Smooth muscle cell (in vitro differentiated cells): ENCODE results near the gene TTLL3. TPM values are rescaled to one million over a fixed set of nuclear protein-coding genes. Genes with fewer than 3 reads are reported as not detected.
A peak's percentile ranks its signal among the peaks of the same experiment; 100 is the strongest.

Source experiments
- DNase-seq: peaks from one replicate; lab custom pipeline; 2025; ENCODE audit not compliant: unreplicated experiment; lab: John Stamatoyannopoulos, UW
- H2AFZ ChIP-seq: fragments of 200-600 bp; sonication (generic); 2 replicates; pipeline ENCODE4 v1.6.0; 2016; ENCODE audit warnings: antibody characterized with exemption, low read depth, mild to moderate bottlenecking
- H3F3A ChIP-seq: fragments of 200-600 bp; sonication (generic); 2 replicates; pipeline ENCODE4 v1.6.0; 2017; ENCODE audit warnings: antibody characterized with exemption, low read depth
- H3K27ac ChIP-seq: fragments of 200-600 bp; sonication (generic); 2 replicates; pipeline ENCODE4 v1.5.1; 2016; ENCODE audit warnings: low read depth, mild to moderate bottlenecking
- H3K27me3 ChIP-seq: fragments of 200-600 bp; sonication (generic); 2 replicates; pipeline ENCODE4 v1.6.1; 2016; ENCODE audit warnings: low read depth, mild to moderate bottlenecking
- H3K36me3 ChIP-seq: fragments of 200-600 bp; sonication (generic); 2 replicates; pipeline ENCODE4 v1.5.1; 2016; ENCODE audit warnings: low read depth
- H3K4me1 ChIP-seq: fragments of 200-600 bp; sonication (generic); 2 replicates; pipeline ENCODE4 v1.5.1; 2016; ENCODE audit warnings: low read depth
- H3K4me2 ChIP-seq: fragments of 200-600 bp; sonication (generic); 2 replicates; pipeline ENCODE4 v1.6.0; 2016; ENCODE audit warnings: mild to moderate bottlenecking
- H3K4me3 ChIP-seq: fragments of 200-600 bp; sonication (generic); 2 replicates; pipeline ENCODE4 v1.5.1; 2016; ENCODE audit warnings: mild to moderate bottlenecking
- H3K79me2 ChIP-seq: fragments of 200-600 bp; sonication (generic); 2 replicates; pipeline ENCODE4 v1.6.0; 2016; ENCODE audit warnings: low read depth, mild to moderate bottlenecking
- H3K9ac ChIP-seq: fragments of 200-600 bp; sonication (generic); 2 replicates; pipeline ENCODE4 v1.6.0; 2016; ENCODE audit warnings: low read depth
- H3K9me3 ChIP-seq: fragments of 200-600 bp; sonication (generic); replicated peaks from 2 replicates; pipeline ENCODE4 v1.5.1; 2016; ENCODE audit warnings: low read depth
- H4K20me1 ChIP-seq: fragments of 200-600 bp; sonication (generic); 2 replicates; pipeline ENCODE4 v1.6.0; 2016; ENCODE audit warnings: low read depth
- WGBS: methylation state at CpG from one replicate; pipeline ENCODE4 v1.1.7; 2016; ENCODE audit warnings: low lambda C conversion rate; 5-methylcytosine and 5-hydroxymethylcytosine counted together
- polyA plus RNA-seq: library from polyadenylated mRNA; unstranded; fragments of >200 nt; fragmentation: Nextera tagmentation; extraction: Ambion mirVana; gene quantifications from 2 replicates; pipeline ENCODE4 v1.2.1, GENCODE V29; 2016
- total RNA-seq: library from RNA; depleted of rRNA; stranded (reverse); fragments of >200 nt; gene quantifications from 2 replicates; pipeline ENCODE4 v1.2.3, GENCODE V29; 2014
- TF ChIP-seq, protein P1 (sequence below): fragments of 200-600 bp; sonication (generic); IDR thresholded peaks from 2 replicates; pipeline ENCODE4 v1.5.1; 2017; ENCODE audit warnings: borderline replicate concordance, mild to moderate bottlenecking, antibody characterized with exemption; ENCODE audit not compliant: insufficient read depth, poor library complexity, severe bottlenecking

The TTLL3 gene
- total and polyA plus RNA-seq, 2 experiments from 2014 or later, result 16.4 to 25.6 TPM

DNA sequence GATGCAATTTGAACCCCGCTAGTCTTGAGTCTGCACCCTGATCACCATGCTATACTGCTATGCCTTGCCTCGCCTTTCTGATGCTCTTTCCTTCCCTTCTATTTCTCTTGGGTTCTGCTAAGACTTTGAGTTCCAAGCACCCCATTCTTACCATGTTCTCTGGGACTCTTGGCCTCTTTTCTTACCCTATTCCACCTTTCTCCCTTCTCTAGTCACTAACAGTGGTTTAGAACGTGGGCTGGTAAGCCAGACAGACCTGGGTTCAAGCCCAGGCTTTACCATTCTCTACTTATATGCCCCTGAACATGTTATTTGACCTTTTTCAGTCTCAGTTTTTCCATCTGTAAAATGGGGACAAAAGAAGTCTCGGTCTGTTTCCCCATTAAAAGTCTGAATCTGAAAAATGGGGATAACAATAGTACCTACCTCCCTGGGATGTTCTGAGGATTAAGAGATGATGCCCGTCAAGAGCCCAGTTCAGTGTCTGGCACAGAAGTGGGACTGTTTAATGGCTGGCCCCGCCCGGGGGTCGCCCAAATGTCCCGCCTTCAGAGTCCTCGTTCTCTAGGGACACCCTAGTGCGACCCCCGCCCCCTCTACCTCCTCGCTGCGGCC, 18.2 kb upstream of the TTLL3 start:
- peak overlapping the region; percentile 96 for H3K27ac ChIP-seq
- peak overlapping the region; percentile 86 for H3K4me3 ChIP-seq
- DNase-seq, result no peak
- 22% methylated on average over 13 of the region's 14 CpGs for WGBS
- peaks cover 46% of the 10 kb centered on the region for H3K79me2 ChIP-seq
- peak overlapping the region; percentile 97 for H3K9ac ChIP-seq
- peaks cover 3% of the 10 kb centered on the region for H3K36me3 ChIP-seq
- H3K4me1 ChIP-seq, result peaks cover 10% of the 10 kb centered on the region
- peak overlapping the region; percentile 95 for H3K4me2 ChIP-seq
- H2AFZ ChIP-seq, result no peak overlapping the region
- H4K20me1 ChIP-seq, result peaks cover 21% of the 10 kb centered on the region
- TF ChIP-seq, protein P1, sequence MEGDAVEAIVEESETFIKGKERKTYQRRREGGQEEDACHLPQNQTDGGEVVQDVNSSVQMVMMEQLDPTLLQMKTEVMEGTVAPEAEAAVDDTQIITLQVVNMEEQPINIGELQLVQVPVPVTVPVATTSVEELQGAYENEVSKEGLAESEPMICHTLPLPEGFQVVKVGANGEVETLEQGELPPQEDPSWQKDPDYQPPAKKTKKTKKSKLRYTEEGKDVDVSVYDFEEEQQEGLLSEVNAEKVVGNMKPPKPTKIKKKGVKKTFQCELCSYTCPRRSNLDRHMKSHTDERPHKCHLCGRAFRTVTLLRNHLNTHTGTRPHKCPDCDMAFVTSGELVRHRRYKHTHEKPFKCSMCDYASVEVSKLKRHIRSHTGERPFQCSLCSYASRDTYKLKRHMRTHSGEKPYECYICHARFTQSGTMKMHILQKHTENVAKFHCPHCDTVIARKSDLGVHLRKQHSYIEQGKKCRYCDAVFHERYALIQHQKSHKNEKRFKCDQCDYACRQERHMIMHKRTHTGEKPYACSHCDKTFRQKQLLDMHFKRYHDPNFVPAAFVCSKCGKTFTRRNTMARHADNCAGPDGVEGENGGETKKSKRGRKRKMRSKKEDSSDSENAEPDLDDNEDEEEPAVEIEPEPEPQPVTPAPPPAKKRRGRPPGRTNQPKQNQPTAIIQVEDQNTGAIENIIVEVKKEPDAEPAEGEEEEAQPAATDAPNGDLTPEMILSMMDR, result no peak
- H3F3A ChIP-seq, result peaks cover 7% of the 10 kb centered on the region
- H3K27me3 ChIP-seq, result no peaks in the 10 kb centered on the region
- H3K9me3 ChIP-seq, result no peaks in the 10 kb centered on the region

DNA sequence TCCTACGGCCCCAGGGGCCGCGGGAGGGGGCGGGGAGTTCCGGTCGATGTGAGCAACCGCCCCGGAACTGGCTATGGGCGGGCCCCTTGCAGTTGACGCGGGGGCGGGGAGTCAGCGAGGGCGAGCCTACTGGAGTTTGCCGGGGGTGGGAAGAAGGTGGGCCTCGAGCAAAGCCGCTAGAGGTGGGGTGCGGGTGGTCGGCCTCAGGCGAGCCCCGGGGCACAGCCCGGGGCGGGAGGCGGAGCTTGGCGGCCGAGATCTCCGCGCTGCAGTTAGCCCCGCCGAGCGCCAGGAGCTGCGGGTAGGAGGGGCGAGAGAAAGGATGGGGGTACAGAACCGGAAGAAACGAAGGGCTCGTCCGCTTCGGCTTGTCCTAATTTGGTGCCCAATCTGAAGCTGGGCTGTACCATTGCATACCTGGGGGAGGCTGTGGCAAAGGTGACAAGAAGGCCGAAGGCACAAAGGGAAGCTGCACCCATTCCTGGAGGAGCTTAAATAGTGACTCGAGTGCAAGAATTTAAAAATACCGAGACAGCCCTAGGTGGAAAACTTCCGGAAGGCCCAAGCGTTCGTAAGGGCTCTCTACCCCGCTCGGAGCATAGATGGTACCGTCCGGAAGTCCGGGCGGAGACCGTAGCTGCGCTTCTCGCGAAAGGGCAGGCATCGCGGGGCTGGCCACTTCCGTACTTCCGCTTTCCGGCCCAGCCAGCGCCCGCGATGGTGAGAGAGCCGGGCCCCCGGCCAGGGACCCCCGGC, 17.5 kb upstream of the TTLL3 start, which contains the start of the genes ARPC4 and TADA3:
TSS of gene ARPC4 (plus strand) at position 678 of the 756 bp plus-strand sequence. CDS start at position 718, 40 bp downstream.
TSS of gene TADA3 (minus strand) at position 69 of the 756 bp plus-strand sequence. CDS start 1,007 bp downstream, outside the sequence.
- Histone ChIP-seq H3K9ac (peak within 1 kb of the TSS; percentile 97), H3F3A (peaks cover 7% of the 10 kb centered on the region), H3K27me3 (no peaks in the 10 kb centered on the region), H4K20me1 (peaks cover 28% of the 10 kb centered on the region), H3K27ac (peak within 1 kb of the TSS; percentile 96), H3K4me2 (peak within 1 kb of the TSS; percentile 95), H3K36me3 (peaks cover 5% of the 10 kb centered on the region), H3K4me1 (peaks cover 10% of the 10 kb centered on the region), H3K9me3 (no peaks in the 10 kb centered on the region), H2AFZ (no peak within 1 kb of the TSS), H3K4me3 (peak within 1 kb of the TSS; percentile 86), H3K79me2 (peaks cover 53% of the 10 kb centered on the region)
- DNase-seq, result peak; percentile 91
- WGBS, result under 1% methylated on average over 63 of the region's 65 CpGs
- TF ChIP-seq, protein P1, result no peak

DNA sequence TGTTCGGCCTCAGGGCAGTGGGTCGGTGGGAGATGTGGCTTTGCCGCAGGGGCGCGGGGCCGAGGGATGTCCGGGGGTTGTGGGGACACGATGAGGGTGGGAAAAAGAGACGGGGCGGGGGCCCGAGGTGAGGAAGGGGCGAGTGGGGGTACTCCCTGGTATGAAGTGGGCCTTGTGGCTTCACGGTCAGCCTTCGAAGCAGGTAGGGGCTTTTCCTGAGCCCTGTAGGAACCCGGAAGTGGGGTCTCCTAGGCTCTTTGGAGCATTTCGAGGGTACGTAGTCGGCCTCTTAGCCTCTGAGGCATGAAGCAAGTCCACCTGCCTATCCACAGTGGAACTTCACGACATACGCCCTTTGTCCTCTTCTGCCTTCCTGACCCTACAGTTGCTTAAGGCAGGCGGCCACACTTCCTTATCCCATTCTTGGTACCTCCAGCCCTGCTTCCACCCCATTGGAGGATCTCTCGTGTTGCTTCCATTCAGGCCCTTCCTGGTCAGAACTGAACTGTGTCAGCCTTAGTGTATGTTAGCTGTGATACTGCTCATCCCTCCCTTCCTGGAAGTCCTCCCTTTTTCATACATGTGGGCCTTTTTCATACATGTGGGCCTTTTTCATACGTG, 16.8 kb upstream of the TTLL3 start:
- TF ChIP-seq, protein P1, result no peak
- Histone ChIP-seq H3K4me2 (peak overlapping the region; percentile 95), H3K79me2 (peaks cover 60% of the 10 kb centered on the region), H3K9me3 (no peaks in the 10 kb centered on the region), H3K27me3 (no peaks in the 10 kb centered on the region), H3K4me3 (peak overlapping the region; percentile 86), H3K27ac (peak overlapping the region; percentile 96), H3F3A (peaks cover 7% of the 10 kb centered on the region), H3K36me3 (peaks cover 12% of the 10 kb centered on the region), H3K9ac (peak overlapping the region; percentile 97), H3K4me1 (peaks cover 10% of the 10 kb centered on the region), H2AFZ (no peak overlapping the region), H4K20me1 (peaks cover 33% of the 10 kb centered on the region)
- DNase-seq, result no peak
- 2% methylated on average over 20 of the region's 23 CpGs for WGBS
